Urinary bladder (tissue), 4 donors: ENCODE data around the gene PLA2G4E. TPM values are rescaled to one million over a fixed set of nuclear protein-coding genes. Genes with fewer than 3 reads are reported as not detected.

Experiments used
- DNase-seq: peaks from one replicate; pipeline ENCODE4 v3.0.0-alpha.2; 2015; ENCODE audit errors: extremely low spot score
- H3K27ac ChIP-seq: one replicate; pipeline ENCODE4 v1.5.1; 2013; ENCODE audit warnings: low read depth, mild to moderate bottlenecking, moderate library complexity
- H3K36me3 ChIP-seq: one replicate; pipeline ENCODE4 v1.6.1; 2013; ENCODE audit warnings: mild to moderate bottlenecking, moderate library complexity; ENCODE audit not compliant: insufficient read depth
- H3K4me1 ChIP-seq: one replicate; pipeline ENCODE4 v1.6.1; 2013; ENCODE audit warnings: mild to moderate bottlenecking, moderate library complexity; ENCODE audit not compliant: insufficient read depth
- H3K4me3 ChIP-seq: one replicate; pipeline ENCODE4 v1.5.1; 2013; ENCODE audit warnings: low read depth, low read length
- WGBS: extraction: QIAGEN DNeasy Blood & Tissue Kit; methylation state at CpG from one replicate; pipeline ENCODE4 v1.1.7; 2013; 5-methylcytosine and 5-hydroxymethylcytosine counted together
- polyA plus RNA-seq: library from polyadenylated mRNA; stranded (reverse); fragments of 200-250 nt; gene quantifications from one replicate; pipeline ENCODE4 v1.2.3, GENCODE V29; 2013
- total RNA-seq: library from RNA; depleted of rRNA; stranded (reverse); fragments of >200 nt; gene quantifications from one replicate; pipeline ENCODE4 v1.2.3, GENCODE V29; 2014
- donor health status: healthy with polysubstance abuse.
- donor health status: healthy.

PLA2G4E gene
- total and polyA plus RNA-seq, 2 donors = 0.03 TPM; not detected in 1

GRCh38 chr15:41950489-41950888 lies 70.4 kb downstream of the PLA2G4E start:
- DNase-seq = no peak
- Histone ChIP-seq H3K36me3 (peaks cover 1% of the 10 kb centered on the region), H3K27ac (no peak overlapping the region), H3K4me3 (no peak overlapping the region), H3K4me1 (no peaks in the 10 kb centered on the region)
- whole genome bisulfite sequencing = 63% methylated on average over 5 of the region's 5 CpGs

- no peak for DNase-seq
- Histone ChIP-seq H3K4me1 (no peaks in the 10 kb centered on the region), H3K4me3 (no peak overlapping the region), H3K36me3 (peaks cover 1% of the 10 kb centered on the region), H3K27ac (no peak overlapping the region)
- 79% methylated on average over 4 of the region's 4 CpGs for WGBS
Measured at GRCh38 chr15:41950127-41950483, 70.7 kb downstream of the PLA2G4E start.

GRCh38 chr15:41949401-41950126 lies 71.3 kb downstream of the PLA2G4E start:
- no peak for DNase-seq
- H3K4me3 ChIP-seq = no peak overlapping the region
- H3K27ac ChIP-seq = no peak overlapping the region
- WGBS = 87% methylated on average over 5 of the region's 5 CpGs
- peaks cover 1% of the 10 kb centered on the region for H3K36me3 ChIP-seq
- H3K4me1 ChIP-seq = no peaks in the 10 kb centered on the region

- Histone ChIP-seq H3K36me3 (peaks cover 1% of the 10 kb centered on the region), H3K4me3 (no peak overlapping the region), H3K27ac (no peak overlapping the region), H3K4me1 (no peaks in the 10 kb centered on the region)
- WGBS = 91% methylated on average over 3 of the region's 3 CpGs
- no peak for DNase-seq
Measured at GRCh38 chr15:41948490-41948889, 72.4 kb downstream of the PLA2G4E start.

DNA sequence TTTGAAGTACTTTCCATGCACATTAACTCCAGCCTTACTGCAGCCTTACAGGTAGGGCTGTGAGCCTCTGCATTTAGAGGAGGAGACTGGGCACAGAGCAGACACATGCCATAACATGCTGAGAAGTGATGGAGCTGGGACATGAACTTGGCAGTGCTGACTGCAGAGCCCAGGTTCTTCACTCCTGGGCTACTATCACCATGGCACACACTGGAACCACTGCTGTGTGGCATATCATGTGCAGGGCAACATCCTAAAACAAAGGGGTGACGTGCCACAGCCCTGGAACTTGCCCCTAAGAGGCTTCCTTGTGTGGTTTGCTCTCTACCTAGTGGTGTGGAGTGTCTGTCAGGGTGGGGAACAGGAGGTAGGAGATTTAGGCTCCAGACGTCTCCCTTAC lies 73.9 kb downstream of the PLA2G4E start:
- no peak for DNase-seq
- 90% methylated on average over 2 of the region's 2 CpGs for WGBS
- Histone ChIP-seq H3K4me1 (no peaks in the 10 kb centered on the region), H3K36me3 (no peaks in the 10 kb centered on the region), H3K4me3 (no peak overlapping the region), H3K27ac (no peak overlapping the region)

GRCh38 chr15:41945731-41946130 lies 75.1 kb downstream of the PLA2G4E start:
- H3K4me1 ChIP-seq = no peaks in the 10 kb centered on the region
- H3K36me3 ChIP-seq = no peaks in the 10 kb centered on the region
- 60% methylated on average over 11 of the region's 11 CpGs for WGBS
- no peak overlapping the region for H3K4me3 ChIP-seq
- DNase-seq = no peak
- H3K27ac ChIP-seq = no peak overlapping the region

DNA sequence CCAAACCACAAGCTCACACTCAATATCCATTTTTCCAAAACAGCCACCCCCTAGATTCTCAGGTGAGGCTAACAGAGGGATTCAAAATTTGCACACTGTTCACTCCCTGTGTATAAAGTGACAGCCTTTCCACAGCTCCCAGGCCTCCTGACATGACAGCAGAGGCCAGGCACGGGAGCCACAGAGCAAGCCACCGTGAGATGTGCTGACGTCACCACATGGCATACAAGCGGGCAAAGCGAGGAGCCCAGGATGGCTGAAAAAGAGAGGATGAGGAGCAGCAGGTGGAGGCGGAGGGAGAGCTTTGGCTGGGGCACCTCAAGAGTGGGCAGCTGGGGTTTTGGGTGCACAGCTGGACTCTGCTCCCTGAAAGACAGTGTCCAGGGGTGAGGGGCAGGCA lies 75.6 kb downstream of the PLA2G4E start:
- H3K4me3 ChIP-seq = no peak overlapping the region
- no peaks in the 10 kb centered on the region for H3K36me3 ChIP-seq
- WGBS = 98% methylated on average over 6 of the region's 6 CpGs
- no peak for DNase-seq
- H3K4me1 ChIP-seq = no peaks in the 10 kb centered on the region
- H3K27ac ChIP-seq = no peak overlapping the region

DNA sequence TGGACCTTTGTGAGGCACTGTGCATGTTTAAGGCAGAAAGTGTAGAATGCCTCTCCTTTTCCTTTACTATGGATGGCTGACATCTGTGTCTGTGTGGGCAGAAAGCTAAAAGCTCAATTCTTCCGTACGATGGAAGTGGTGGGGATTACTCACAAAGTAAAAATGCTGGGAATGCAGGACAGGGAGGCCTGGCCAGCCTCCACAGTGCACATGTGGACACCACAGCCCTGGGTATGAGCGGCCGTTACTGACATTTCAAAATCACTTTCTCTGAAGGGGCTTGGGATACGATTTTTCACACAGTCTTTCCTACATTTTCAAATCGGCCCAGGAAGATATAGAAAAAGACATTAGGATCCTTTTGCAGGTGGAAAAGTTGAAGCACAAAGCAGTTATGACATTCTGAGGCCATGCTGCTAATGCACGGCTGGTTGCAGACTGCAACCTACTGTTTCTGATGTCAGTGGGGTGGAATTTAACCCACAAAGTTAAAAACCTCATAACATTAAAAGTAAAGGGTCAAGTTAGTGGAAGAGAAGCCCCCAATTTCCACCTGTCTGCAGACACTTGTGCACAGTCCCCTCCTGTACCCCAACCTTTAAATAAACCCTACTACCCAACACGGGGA lies 76.4 kb downstream of the PLA2G4E start:
- H3K4me1 ChIP-seq = no peaks in the 10 kb centered on the region
- no peak overlapping the region for H3K4me3 ChIP-seq
- WGBS = 29% methylated on average over 8 of the region's 8 CpGs
- H3K36me3 ChIP-seq = no peaks in the 10 kb centered on the region
- no peak overlapping the region for H3K27ac ChIP-seq
- no peak for DNase-seq

DNA sequence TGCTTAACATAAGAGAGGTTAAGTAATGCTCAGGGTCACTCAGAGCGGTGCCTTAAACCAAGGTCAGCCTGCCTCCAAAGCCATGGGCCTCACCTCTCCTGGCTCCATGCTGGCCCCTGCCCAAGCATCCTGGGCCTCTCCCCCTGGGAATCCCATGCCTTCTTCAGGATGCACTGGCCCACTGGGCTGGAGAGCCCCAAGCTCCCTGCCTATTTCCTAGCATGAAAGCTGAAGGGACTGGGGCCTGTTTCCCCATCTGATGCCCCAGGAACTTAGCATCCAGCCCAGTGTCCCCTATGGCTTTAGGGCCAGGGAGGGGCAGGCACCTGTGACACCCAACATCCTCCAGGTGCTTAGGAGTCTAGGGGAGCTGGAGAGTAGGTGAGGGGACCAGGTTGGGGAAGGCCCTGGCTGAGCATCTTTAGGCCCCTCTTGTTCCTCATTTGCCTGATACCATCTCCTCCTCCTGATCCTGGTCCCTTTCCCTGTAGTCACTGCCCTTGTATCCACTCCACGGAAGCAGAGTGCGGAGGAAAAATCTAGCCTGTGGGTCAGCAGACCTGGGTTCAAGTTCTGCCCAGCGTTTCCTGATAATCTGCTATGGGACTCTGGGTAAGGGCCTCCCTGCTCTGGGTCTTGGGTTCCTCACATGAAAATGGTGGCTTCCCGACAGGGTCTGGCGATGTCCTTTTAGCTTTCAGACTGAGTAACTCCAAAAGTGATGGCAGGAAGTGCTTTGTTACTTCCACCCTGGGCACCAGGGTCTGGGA lies 77.1 kb downstream of the PLA2G4E start:
- 88% methylated on average over 6 of the region's 6 CpGs for WGBS
- no peak for DNase-seq
- no peaks in the 10 kb centered on the region for H3K4me1 ChIP-seq

DNA sequence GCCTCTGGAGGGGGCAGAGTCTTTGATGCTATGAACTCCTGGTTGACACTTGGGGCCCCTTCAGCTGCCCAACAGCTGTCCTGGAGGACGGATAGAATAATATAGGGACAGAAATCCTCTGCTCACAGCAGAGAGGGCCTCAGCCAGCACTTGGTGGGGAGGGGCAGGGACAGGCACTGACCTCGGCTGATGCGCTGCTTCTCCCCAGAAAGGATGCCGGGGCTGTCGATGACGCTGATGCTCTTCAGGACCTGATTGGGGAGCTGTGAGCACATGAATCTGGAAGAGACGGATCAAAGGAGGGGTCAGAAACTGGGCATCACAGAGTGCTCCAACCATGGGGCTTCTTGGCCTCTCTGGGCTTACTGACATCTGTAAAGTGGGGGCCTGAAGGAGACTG lies 78.0 kb downstream of the PLA2G4E start:
- DNase-seq = no peak
- no peak overlapping the region for H3K27ac ChIP-seq
- no peaks in the 10 kb centered on the region for H3K4me1 ChIP-seq
- no peak overlapping the region for H3K4me3 ChIP-seq
- WGBS = 81% methylated on average over 7 of the region's 7 CpGs
- H3K36me3 ChIP-seq = no peaks in the 10 kb centered on the region

More for the DNA sequence above, 77.1 kb downstream of the PLA2G4E start:
- H3K36me3 ChIP-seq = no peaks in the 10 kb centered on the region
- no peak overlapping the region for H3K4me3 ChIP-seq
- H3K27ac ChIP-seq = no peak overlapping the region

DNA sequence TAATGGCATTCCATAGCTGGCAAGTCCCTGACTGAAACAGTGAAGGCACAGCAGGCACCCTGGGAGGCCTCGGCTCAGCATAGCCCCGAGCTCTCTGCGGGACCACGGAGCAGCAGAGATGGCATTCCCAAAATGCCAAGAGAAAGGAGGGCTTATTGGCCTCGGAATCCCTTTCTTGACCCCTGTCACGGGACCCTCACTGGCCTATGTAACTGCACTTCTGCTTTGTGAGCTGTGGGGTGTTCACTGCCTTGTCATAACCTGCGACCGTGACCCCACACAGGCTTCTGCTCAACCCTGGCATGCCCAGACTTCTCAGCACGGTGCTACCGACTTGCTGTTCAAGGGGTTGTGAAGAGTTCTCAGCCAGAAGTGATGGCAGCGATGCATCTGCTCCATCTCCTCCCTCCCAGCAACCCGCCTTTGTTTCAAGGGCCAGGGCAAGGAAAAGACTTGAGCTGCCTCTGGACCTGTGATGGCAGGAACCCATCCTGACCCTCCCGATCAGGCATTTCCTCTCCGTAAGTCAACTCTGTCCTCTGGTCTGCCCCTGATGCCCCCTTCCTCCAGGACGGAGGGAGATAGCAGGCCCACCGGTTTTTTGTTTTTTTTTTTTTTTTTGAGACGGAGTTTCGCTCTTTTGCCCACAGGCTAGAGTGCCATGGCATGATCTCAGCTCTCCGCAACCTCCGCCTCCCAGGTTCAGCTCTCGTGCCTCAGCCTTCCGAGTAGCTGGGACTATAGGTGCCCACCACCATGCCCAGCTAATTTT lies 79.0 kb downstream of the PLA2G4E start:
- no peak overlapping the region for H3K4me3 ChIP-seq
- WGBS = 88% methylated on average over 22 of the region's 22 CpGs
- H3K36me3 ChIP-seq = no peaks in the 10 kb centered on the region
- no peak for DNase-seq
- H3K4me1 ChIP-seq = no peaks in the 10 kb centered on the region
- no peak overlapping the region for H3K27ac ChIP-seq

DNA sequence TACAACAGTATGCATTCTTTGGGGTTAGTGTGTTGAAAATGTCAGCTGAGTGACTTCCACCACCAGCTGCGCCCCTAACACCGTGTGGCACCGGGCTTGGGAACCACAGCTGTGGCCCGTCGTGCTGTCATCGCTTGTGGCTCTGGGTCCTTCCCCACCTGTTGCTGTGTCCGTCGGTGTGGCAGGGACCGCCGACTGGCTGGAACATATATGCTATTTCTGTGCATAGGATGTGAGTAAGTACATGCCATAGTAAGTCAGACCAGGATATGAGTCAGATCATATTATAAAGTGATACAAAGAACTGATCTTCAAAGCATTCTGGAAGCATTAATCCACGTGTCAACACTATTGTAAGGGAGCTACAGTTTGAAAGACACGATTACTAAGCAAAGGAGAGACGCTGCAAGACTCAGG lies 80.4 kb downstream of the PLA2G4E start:
- DNase-seq = no peak
- 73% methylated on average over 13 of the region's 13 CpGs for WGBS
- Histone ChIP-seq H3K4me1 (no peaks in the 10 kb centered on the region), H3K4me3 (no peak overlapping the region), H3K27ac (no peak overlapping the region), H3K36me3 (no peaks in the 10 kb centered on the region)

DNA sequence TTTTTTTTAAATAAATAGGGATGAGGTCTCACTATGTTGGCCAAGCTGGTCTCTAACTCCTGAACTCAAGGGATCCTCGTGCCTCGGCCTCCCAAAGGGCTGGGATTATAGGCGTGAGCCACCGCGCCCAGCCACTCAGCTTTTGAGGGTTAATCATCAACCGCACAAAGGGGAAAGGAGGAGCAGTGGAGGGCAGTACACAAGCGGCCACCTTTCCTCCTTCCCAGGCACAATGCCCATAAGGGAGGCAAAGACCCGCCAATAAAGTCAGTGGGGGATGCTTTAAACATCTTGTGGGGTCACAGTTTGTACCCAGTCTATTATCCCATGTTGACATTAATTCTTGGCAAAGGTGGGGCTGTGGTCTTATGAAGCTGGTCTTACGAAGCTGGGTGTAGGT lies 80.9 kb downstream of the PLA2G4E start:
- no peaks in the 10 kb centered on the region for H3K4me1 ChIP-seq
- H3K36me3 ChIP-seq = no peaks in the 10 kb centered on the region
- H3K27ac ChIP-seq = no peak overlapping the region
- 91% methylated on average over 9 of the region's 9 CpGs for WGBS
- no peak overlapping the region for H3K4me3 ChIP-seq
- no peak for DNase-seq
